GM12878 (cell line): ENCODE results near the gene PRKN. TPM values are rescaled to one million over a fixed set of nuclear protein-coding genes. Genes with fewer than 3 reads are reported as not detected.

Source experiments
- ATF7 ChIP-seq: fragments of 450-650 bp; IDR thresholded peaks from 2 replicates; pipeline ENCODE4 v1.6.1; 2016; ENCODE audit warnings: low read depth, mild to moderate bottlenecking
- CTCF ChIP-seq, 3 experiments: IDR thresholded peaks in 2 of 3; conservative IDR thresholded peaks in 1 of 3; 2 replicates each; pipeline ENCODE4 v1.5.1; 2011; ENCODE audit warnings: low read depth in 3 of 3, low read length in 3 of 3, mild to moderate bottlenecking in 3 of 3, control low read depth in 2 of 3, moderate library complexity in 2 of 3, inconsistent platforms in 1 of 3, mixed read lengths in 1 of 3; ENCODE audit not compliant: control insufficient read depth in 2 of 3, insufficient read depth in 1 of 3; ENCODE audit errors: extremely low read depth in 1 of 3
- DPF2 ChIP-seq: fragments of 450-650 bp; IDR thresholded peaks from 2 replicates; pipeline ENCODE4 v1.6.1; 2017; ENCODE audit warnings: mild to moderate bottlenecking
- GABPA ChIP-seq: IDR thresholded peaks from 2 replicates; pipeline ENCODE4 v1.6.1; 2014; ENCODE audit warnings: antibody characterized with exemption, low read depth, mild to moderate bottlenecking, inconsistent platforms
- POLR2A ChIP-seq: IDR thresholded peaks from 2 replicates; pipeline ENCODE4 v1.6.1; 2011; ENCODE audit warnings: low read depth, mild to moderate bottlenecking, low read length
- PRDM15 ChIP-seq: fragments of 450-650 bp; formaldehyde crosslinking; IDR thresholded peaks from 2 replicates; pipeline ENCODE4 v1.4.0; 2020; ENCODE audit warnings: mild to moderate bottlenecking, moderate library complexity
- RAD51 ChIP-seq: fragments of 450-650 bp; IDR thresholded peaks from 2 replicates; pipeline ENCODE4 v1.6.1; 2016; ENCODE audit warnings: moderate library complexity, mild to moderate bottlenecking, inconsistent platforms
- RELA ChIP-seq: fragments of 450-650 bp; IDR thresholded peaks from 2 replicates; pipeline ENCODE4 v1.8.0; 2014; ENCODE audit warnings: borderline replicate concordance; ENCODE audit not compliant: partially characterized antibody
- RELB ChIP-seq: fragments of 450-650 bp; IDR thresholded peaks from 2 replicates; pipeline ENCODE4 v1.6.1; 2017; ENCODE audit warnings: low read depth, mild to moderate bottlenecking, moderate library complexity
- REST ChIP-seq: IDR thresholded peaks from 2 replicates; pipeline ENCODE4 v1.6.1; 2012; ENCODE audit warnings: mild to moderate bottlenecking, low read depth, low read length
- SMAD5 ChIP-seq: IDR thresholded peaks from 2 replicates; pipeline ENCODE4 v1.6.1; 2016; ENCODE audit warnings: antibody characterized with exemption, low read depth
- YY1 ChIP-seq: IDR thresholded peaks from 2 replicates; pipeline ENCODE4 v1.6.1; 2011; ENCODE audit warnings: low read depth, mild to moderate bottlenecking, low read length
- ZNF274 ChIP-seq: IDR thresholded peaks from one replicate; pipeline ENCODE4 v1.8.0; 2011; ENCODE audit not compliant: insufficient read length, insufficient read depth
- polyA plus RNA-seq, 11 experiments: library from polyadenylated mRNA; depleted of rRNA in 4 of 11; unstranded in 6 of 11; stranded (reverse) in 5 of 11; fragments of >200 nt; fragmentation: Nextera tagmentation in 4 of 11; fragmentation: Illumina TruSeq in 1 of 11; extraction: Ambion mirVana in 4 of 11; extraction: Trizol in 1 of 11; gene quantifications; 1 replicate in 1 of 11; 2 replicates in 10 of 11; pipeline versions ENCODE4 v1.2.1 to v1.2.3, GENCODE V29; 2011 to 2016; ENCODE audit warnings: inconsistent platforms in 2 of 11, missing spikeins in 2 of 11, low read depth in 1 of 11
- total RNA-seq, 4 experiments: library from RNA; depleted of rRNA in 3 of 4; stranded (reverse); fragments of >200 nt in 3 of 4; fragmentation: Illumina TruSeq in 1 of 4; extraction: Trizol in 1 of 4; gene quantifications; 2 replicates each; pipeline versions ENCODE4 v1.2.1 to v1.2.3, GENCODE V29; 2013 to 2021

PRKN gene
- total and polyA plus RNA-seq, 10 of the 15 experiments (the other 5 are each of a cell fraction or from before 2014, with no cell fraction given) = 0.06 to 0.09 TPM; not detected in 8

- TF ChIP-seq CTCF (IDR thresholded peaks at IDR 0.05 in 2 of 3, conservative IDR thresholded peaks at IDR 0.05 in 1 of 3; ENCODE audit: control insufficient read depth in 2 of 3, extremely low read depth in 1 of 3, insufficient read depth in 1 of 3, low read depth in 3 of 3, low read length in 3 of 3) (no peak), ATF7 (no peak), RAD51 (no peak), GABPA (no peak), PRDM15 (CRISPR knock-in tag) (no peak), ZNF274 (no peak), RELB (no peak), YY1 (no peak), SMAD5 (no peak), POLR2A (no peak), REST (no peak), DPF2 (no peak), RELA (no peak)
Measured at GRCh38 chr6:162154001-162154400, 573.6 kb downstream of the PRKN start (continued).
